ENCODE data around the gene GGACT.

The GGACT gene

DNA sequence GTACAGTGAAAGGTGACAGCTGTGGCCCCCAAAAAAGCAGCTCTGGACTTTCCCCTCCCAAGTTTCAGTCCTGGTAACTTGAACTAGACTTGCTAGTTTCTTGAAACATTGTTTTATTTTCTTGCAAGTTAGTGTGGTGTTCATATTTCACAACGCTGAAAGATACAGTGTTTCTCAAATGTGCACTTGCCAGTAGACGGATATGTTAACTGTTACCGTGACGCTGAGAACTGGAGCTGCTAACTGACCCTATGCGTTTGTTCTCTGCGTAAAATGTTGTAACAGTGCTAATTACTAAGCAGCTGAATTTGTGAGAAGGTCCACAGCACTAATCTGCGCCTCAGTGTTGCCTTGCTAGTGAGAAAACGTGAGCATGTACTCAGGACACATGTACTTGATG is 79.6 kb downstream of the GGACT start:
- ChIA-PET POLR2A (no interaction called here), CTCF (no interaction called here)
- DNase-seq (ENCODE audit: extremely low spot score), result no peak
- TF ChIP-seq HDGF (IDR thresholded peaks at IDR 0.05; ENCODE audit: borderline replicate concordance) (no peak), SP1 (IDR thresholded peaks at IDR 0.05) (no peak), ZNF384 (IDR thresholded peaks at IDR 0.05) (no peak), TARDBP (IDR thresholded peaks at IDR 0.05) (no peak), FOXM1 (IDR thresholded peaks at IDR 0.05; ENCODE audit: borderline replicate concordance) (no peak), FOXK2 (IDR thresholded peaks at IDR 0.05) (no peak), FOXA1 (IDR thresholded peaks at IDR 0.05) (no peak), BHLHE40 (IDR thresholded peaks at IDR 0.05; ENCODE audit: borderline replicate concordance) (no peak), CTBP1 (IDR thresholded peaks at IDR 0.05; ENCODE audit: borderline replicate concordance) (no peak), SUZ12 (IDR thresholded peaks at IDR 0.05) (no peak), NFRKB (IDR thresholded peaks at IDR 0.05) (no peak), ARNT (IDR thresholded peaks at IDR 0.05) (no peak), ELF4 (IDR thresholded peaks at IDR 0.05) (no peak)

DNA sequence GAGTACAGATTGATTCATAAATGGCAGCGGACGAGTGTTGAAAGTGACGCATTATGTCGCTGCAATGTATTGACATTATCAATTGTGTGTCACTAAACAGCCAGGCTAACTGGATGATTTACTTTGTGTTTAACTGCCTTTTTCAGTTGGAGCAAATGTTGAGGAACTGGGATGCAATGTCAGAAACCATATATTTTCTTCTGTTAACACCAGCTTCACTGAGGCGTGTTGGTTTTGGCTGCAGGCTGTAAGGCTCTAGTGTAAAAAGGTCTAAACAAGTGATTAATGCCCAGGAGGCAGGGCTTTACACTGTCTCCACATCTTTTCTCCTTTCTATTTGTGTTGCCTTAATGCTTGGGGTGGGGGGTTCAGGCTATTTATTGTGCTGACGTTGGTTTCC is 80.1 kb downstream of the GGACT start:
- DNase-seq (ENCODE audit: extremely low spot score), result peak; percentile 22
- ChIA-PET CTCF (no interaction called here), POLR2A (no interaction called here)
- no peak for TF ChIP-seq NFRKB (IDR thresholded peaks at IDR 0.05)
- no peak for TF ChIP-seq HDGF (IDR thresholded peaks at IDR 0.05; ENCODE audit: borderline replicate concordance)
- TF ChIP-seq FOXM1 (IDR thresholded peaks at IDR 0.05; ENCODE audit: borderline replicate concordance), result no peak
- TF ChIP-seq ELF4 (IDR thresholded peaks at IDR 0.05), result no peak
- TF ChIP-seq BHLHE40 (IDR thresholded peaks at IDR 0.05; ENCODE audit: borderline replicate concordance), result no peak
- no peak for TF ChIP-seq SP1 (IDR thresholded peaks at IDR 0.05)
- TF ChIP-seq SUZ12 (IDR thresholded peaks at IDR 0.05), result no peak
- no peak for TF ChIP-seq TARDBP (IDR thresholded peaks at IDR 0.05)
- TF ChIP-seq L3MBTL2 (conservative IDR thresholded peaks at IDR 0.05), result no peak
- no peak for TF ChIP-seq FOXK2 (IDR thresholded peaks at IDR 0.05)
- TF ChIP-seq FOXA1 (IDR thresholded peaks at IDR 0.05), result no peak
- TF ChIP-seq CTBP1 (IDR thresholded peaks at IDR 0.05; ENCODE audit: borderline replicate concordance), result peak; percentile 76; the same call in 1 of the 2 replicates
- peak; percentile 96 for TF ChIP-seq PKNOX1 (IDR thresholded peaks at IDR 0.05)
- TF ChIP-seq LEF1 (IDR thresholded peaks at IDR 0.05; ENCODE audit: borderline replicate concordance), result no peak

GRCh38 chr13:100506600-100507422 is 81.8 kb downstream of the GGACT start:
- DNase-seq (ENCODE audit: extremely low spot score), result no peak
- ChIA-PET POLR2A (no interaction called here), CTCF (interaction anchor here (0.6 kb wide), 1 partner anchor 272 kb away, joined by 3 read pairs; no protein-coding TSS in a partner anchor)
- TF ChIP-seq FOXM1 (IDR thresholded peaks at IDR 0.05; ENCODE audit: borderline replicate concordance), result no peak
- no peak for TF ChIP-seq LEF1 (IDR thresholded peaks at IDR 0.05; ENCODE audit: borderline replicate concordance)
- no peak for TF ChIP-seq BHLHE40 (IDR thresholded peaks at IDR 0.05; ENCODE audit: borderline replicate concordance)
- TF ChIP-seq ELF4 (IDR thresholded peaks at IDR 0.05), result no peak
- no peak for TF ChIP-seq TARDBP (IDR thresholded peaks at IDR 0.05)

DNA sequence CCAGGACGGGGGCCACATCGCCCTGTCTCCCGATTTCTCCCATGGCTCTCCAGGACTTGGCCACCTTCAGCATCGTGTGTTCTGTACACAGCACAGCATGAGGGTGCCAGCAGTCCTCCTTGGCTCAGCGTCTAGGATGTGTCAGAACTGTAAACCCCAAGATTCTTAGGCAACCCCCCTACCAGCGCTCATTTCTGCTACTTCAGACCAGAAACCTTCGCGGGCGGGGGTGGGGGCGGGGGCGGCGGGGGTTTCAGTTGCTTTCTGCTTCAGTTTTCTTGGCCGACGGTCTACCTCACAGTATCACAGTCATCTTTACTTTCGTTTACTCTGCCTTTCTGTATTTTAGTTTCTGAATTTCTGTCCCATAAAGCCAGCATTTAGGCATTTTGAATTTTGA is 82.4 kb downstream of the GGACT start:
- ChIA-PET CTCF (interaction anchor here (0.6 kb wide), 1 partner anchor 271 kb away, joined by 3 read pairs; no protein-coding TSS in a partner anchor), POLR2A (no interaction called here)
- TF ChIP-seq TARDBP (IDR thresholded peaks at IDR 0.05) (no peak), FOXA1 (IDR thresholded peaks at IDR 0.05) (no peak), BHLHE40 (IDR thresholded peaks at IDR 0.05; ENCODE audit: borderline replicate concordance) (no peak), CTBP1 (IDR thresholded peaks at IDR 0.05; ENCODE audit: borderline replicate concordance) (no peak), L3MBTL2 (conservative IDR thresholded peaks at IDR 0.05) (no peak), HDGF (IDR thresholded peaks at IDR 0.05; ENCODE audit: borderline replicate concordance) (no peak), PKNOX1 (IDR thresholded peaks at IDR 0.05) (no peak), NFRKB (IDR thresholded peaks at IDR 0.05) (no peak), LEF1 (IDR thresholded peaks at IDR 0.05; ENCODE audit: borderline replicate concordance) (no peak), SUZ12 (IDR thresholded peaks at IDR 0.05) (no peak), FOXK2 (IDR thresholded peaks at IDR 0.05) (no peak), ZNF384 (IDR thresholded peaks at IDR 0.05) (no peak), FOXM1 (IDR thresholded peaks at IDR 0.05; ENCODE audit: borderline replicate concordance) (no peak)
- no peak for DNase-seq (ENCODE audit: extremely low spot score)

DNA sequence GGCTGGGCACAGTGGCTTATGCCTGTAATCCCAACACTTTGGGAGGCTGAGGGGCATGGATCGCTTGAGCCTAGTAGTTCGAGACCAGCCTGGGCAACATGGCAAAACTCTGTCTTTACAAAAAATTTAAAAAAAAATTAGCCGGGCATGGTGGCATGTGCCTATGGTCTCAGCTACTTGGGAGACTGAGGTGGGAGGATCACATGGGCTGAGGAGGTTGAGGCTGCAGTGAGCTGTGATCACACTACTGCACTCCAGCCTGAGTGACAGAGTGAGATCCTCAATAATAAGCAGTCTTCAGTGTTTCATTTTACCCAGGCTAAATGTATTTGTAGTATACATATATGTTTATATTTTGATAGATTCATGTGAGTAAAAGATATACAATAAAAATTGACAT is 85.0 kb downstream of the GGACT start:
- no peak for DNase-seq (ENCODE audit: extremely low spot score)
- TF ChIP-seq HDGF (IDR thresholded peaks at IDR 0.05; ENCODE audit: borderline replicate concordance) (no peak), SP1 (IDR thresholded peaks at IDR 0.05) (no peak), BHLHE40 (IDR thresholded peaks at IDR 0.05; ENCODE audit: borderline replicate concordance) (no peak), FOXK2 (IDR thresholded peaks at IDR 0.05) (no peak), L3MBTL2 (conservative IDR thresholded peaks at IDR 0.05) (no peak), SUZ12 (IDR thresholded peaks at IDR 0.05) (no peak), FOXA1 (IDR thresholded peaks at IDR 0.05) (no peak), NFRKB (IDR thresholded peaks at IDR 0.05) (no peak), ARNT (IDR thresholded peaks at IDR 0.05) (no peak), ZNF384 (IDR thresholded peaks at IDR 0.05) (no peak), CTBP1 (IDR thresholded peaks at IDR 0.05; ENCODE audit: borderline replicate concordance) (no peak), TARDBP (IDR thresholded peaks at IDR 0.05) (no peak), ELF4 (IDR thresholded peaks at IDR 0.05) (no peak), PKNOX1 (IDR thresholded peaks at IDR 0.05) (no peak), FOXM1 (IDR thresholded peaks at IDR 0.05; ENCODE audit: borderline replicate concordance) (no peak), LEF1 (IDR thresholded peaks at IDR 0.05; ENCODE audit: borderline replicate concordance) (no peak)
- POLR2A ChIA-PET, result no interaction called here
- CTCF ChIA-PET, result no interaction called here
